Adrenal gland (tissue), 5 donors: ENCODE data around the gene EFNA5.

Experiments
- POLR2A ChIP-seq, 2 donors: fragments of 450-650 bp; IDR thresholded peaks; one replicate each; pipeline ENCODE4 v1.6.1; 2017; ENCODE audit warnings: antibody characterized with exemption in 2 of 2, mild to moderate bottlenecking in 2 of 2, moderate library complexity in 1 of 2
- TF ChIP-seq, protein P1 (sequence below), 6 experiments: fragments of 450-650 bp in 4 of 6; fragments of 200-600 bp in 2 of 6; sonication (generic) in 1 of 6; IDR thresholded peaks; 1 replicate in 5 of 6; 2 replicates in 1 of 6; pipeline versions ENCODE4 v1.5.1 to v1.8.0; 2016 to 2021; ENCODE audit warnings: antibody characterized with exemption in 6 of 6, mild to moderate bottlenecking in 2 of 6, moderate library complexity in 1 of 6
- donor health status: DM: no; HTN: no; CAD: no.

GRCh38 chr5:107672211-107673038 lies 1.7 kb upstream of the EFNA5 start:
- TF ChIP-seq, protein P1, sequence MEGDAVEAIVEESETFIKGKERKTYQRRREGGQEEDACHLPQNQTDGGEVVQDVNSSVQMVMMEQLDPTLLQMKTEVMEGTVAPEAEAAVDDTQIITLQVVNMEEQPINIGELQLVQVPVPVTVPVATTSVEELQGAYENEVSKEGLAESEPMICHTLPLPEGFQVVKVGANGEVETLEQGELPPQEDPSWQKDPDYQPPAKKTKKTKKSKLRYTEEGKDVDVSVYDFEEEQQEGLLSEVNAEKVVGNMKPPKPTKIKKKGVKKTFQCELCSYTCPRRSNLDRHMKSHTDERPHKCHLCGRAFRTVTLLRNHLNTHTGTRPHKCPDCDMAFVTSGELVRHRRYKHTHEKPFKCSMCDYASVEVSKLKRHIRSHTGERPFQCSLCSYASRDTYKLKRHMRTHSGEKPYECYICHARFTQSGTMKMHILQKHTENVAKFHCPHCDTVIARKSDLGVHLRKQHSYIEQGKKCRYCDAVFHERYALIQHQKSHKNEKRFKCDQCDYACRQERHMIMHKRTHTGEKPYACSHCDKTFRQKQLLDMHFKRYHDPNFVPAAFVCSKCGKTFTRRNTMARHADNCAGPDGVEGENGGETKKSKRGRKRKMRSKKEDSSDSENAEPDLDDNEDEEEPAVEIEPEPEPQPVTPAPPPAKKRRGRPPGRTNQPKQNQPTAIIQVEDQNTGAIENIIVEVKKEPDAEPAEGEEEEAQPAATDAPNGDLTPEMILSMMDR (IDR thresholded peaks at IDR 0.05), result no peak
- TF ChIP-seq POLR2A (IDR thresholded peaks at IDR 0.05), result no peak
